Head of caudate nucleus (tissue), 42 donors: ENCODE measurements around the gene INPPL1.
A peak's percentile ranks its signal among the peaks of the same experiment; 100 is the strongest.
"Not testable (repeated sequence)": the region's sequence is repeated elsewhere in the genome, so short reads cannot be mapped to it uniquely, and the experiment has no call there.

Source experiments
- DNase-seq, 42 donors: peaks; one replicate each; pipeline versions ENCODE4 v3.0.0 to v3.0.0-alpha.2; 2020 to 2021; ENCODE audit warnings: mixed read lengths in 7 of 42
- intact Hi-C: fragments of 100-400 bp; cut with DNase I; formaldehyde crosslinking; loops from one replicate; pipeline ENCODE4 v1.15.0; 2022

INPPL1 gene, protein sequence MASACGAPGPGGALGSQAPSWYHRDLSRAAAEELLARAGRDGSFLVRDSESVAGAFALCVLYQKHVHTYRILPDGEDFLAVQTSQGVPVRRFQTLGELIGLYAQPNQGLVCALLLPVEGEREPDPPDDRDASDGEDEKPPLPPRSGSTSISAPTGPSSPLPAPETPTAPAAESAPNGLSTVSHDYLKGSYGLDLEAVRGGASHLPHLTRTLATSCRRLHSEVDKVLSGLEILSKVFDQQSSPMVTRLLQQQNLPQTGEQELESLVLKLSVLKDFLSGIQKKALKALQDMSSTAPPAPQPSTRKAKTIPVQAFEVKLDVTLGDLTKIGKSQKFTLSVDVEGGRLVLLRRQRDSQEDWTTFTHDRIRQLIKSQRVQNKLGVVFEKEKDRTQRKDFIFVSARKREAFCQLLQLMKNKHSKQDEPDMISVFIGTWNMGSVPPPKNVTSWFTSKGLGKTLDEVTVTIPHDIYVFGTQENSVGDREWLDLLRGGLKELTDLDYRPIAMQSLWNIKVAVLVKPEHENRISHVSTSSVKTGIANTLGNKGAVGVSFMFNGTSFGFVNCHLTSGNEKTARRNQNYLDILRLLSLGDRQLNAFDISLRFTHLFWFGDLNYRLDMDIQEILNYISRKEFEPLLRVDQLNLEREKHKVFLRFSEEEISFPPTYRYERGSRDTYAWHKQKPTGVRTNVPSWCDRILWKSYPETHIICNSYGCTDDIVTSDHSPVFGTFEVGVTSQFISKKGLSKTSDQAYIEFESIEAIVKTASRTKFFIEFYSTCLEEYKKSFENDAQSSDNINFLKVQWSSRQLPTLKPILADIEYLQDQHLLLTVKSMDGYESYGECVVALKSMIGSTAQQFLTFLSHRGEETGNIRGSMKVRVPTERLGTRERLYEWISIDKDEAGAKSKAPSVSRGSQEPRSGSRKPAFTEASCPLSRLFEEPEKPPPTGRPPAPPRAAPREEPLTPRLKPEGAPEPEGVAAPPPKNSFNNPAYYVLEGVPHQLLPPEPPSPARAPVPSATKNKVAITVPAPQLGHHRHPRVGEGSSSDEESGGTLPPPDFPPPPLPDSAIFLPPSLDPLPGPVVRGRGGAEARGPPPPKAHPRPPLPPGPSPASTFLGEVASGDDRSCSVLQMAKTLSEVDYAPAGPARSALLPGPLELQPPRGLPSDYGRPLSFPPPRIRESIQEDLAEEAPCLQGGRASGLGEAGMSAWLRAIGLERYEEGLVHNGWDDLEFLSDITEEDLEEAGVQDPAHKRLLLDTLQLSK

DNA sequence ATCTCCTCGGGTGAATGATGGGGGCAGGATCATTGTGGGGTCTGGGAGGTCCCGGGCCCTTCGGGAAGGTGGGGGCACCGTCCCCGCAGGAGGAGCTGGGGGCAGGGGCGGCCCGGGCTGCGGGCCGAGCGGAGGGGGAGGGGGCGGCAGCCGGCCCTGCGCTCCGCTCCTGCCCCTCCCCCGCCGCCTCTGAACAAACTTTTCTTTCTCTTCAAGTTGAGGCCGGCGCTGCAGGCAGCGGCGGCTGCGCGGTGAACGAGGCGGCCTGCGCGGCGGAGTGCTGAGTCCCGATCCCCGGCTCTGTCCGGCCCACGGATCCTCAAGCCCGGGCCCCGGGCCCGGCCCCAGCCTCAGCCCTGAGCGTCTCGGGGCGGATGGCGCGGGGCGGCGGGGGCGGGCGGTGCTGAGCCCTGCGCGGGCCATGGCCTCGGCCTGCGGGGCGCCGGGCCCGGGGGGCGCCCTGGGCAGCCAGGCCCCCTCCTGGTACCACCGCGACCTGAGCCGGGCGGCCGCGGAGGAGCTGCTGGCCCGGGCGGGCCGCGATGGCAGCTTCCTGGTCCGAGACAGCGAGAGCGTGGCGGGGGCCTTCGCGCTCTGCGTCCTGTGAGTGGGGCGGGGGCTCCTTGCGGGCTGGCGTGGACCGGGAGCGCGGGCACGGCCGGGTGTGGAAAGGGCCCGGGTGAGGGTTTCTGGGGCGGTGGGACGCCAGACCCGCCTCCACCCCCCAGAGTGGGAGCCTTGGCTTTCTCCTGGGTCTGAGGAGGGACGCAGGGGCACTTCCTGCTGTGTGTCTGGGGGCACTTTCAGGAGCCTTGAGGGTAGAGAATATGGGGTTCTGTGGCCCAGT, at the start of gene INPPL1:
Gene INPPL1 (plus strand): TSS at position 204 of the 847 bp plus-strand sequence. CDS start 218 bp downstream, at position 422.
- intact Hi-C loops, result loop anchor here (5.0 to 10.0 kb wide), 2 partner anchors 112 to 190 kb away; partner anchors contain the start of gene ANAPC15
- peak in 35 of 42 donors; percentile 19 to 80 (median 60) for DNase-seq

DNA sequence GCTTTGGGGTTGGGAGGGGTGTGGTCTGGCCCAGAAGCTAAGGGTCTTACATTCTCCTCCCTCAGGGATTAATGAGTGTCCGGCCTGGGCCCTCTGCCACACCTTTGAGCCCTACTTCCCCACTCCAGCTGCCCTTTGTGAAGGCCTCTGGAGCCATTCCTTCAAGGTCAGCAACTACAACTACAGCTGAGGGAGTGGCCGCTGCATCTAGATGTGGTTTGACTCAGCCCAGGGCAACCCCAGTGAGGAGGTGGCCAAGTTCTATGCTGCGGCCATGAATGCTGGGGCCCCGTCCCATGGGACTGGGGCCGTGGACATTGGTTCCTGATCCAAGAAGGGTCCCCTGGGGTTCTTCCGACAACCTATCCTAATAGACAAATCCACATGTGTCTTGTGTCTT, 46.9 kb upstream of the INPPL1 start:
- intact Hi-C loops, result no loop called here
- DNase-seq, result no peak

GRCh38 chr11:72179049-72179803, 45.3 kb upstream of the INPPL1 start:
- intact Hi-C loops, result no loop called here
- DNase-seq, result no peak

GRCh38 chr11:72179804-72180396, 44.7 kb upstream of the INPPL1 start:
- DNase-seq, result no peak
- intact Hi-C loops, result no loop called here

- intact Hi-C loops, DNase-seq: not testable (repeated sequence)
These were observed 43.5 kb upstream of the INPPL1 start for GRCh38 chr11:72180892-72181552.

DNA sequence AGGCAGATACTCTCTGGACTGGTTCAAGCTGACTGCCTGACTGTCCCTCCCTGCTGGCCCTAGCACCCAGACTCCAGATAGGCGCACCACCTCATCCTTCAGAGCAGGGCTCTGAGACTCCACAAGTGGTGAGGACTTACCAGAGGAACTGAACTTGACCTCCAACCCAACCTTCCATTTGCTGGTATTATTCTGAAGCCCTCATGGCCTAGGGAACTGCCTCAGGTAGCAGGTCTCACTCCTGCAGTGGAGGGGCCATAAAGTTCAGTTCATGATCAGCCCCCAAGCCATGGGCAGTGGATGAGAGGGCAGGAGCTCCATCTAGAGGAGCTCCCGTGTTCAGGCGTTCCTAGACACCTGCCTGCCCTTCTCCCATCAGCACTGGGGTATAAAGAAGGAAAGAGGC, 43.0 kb upstream of the INPPL1 start:
- intact Hi-C loops, DNase-seq: not testable (repeated sequence)

DNA sequence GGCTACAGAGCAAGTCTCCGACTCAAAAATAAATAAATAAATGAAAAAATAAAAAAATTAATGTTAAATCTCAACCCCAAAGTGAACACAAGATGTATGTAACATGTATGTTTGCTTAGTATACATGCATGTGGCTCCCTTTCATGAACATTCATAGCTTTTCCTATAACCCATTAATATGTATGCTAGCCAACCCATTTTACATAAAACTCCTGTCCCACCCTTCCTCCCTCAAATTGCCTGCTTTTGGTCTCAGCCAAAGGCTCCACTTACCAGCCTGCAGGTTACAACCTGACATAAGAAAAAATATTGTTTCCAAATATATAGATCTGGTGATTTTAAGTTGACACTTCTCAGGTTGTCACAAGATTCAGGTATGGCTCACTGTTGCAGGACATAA, 36.3 kb upstream of the INPPL1 start:
- no peak for DNase-seq
- intact Hi-C loops, result no loop called here

DNA sequence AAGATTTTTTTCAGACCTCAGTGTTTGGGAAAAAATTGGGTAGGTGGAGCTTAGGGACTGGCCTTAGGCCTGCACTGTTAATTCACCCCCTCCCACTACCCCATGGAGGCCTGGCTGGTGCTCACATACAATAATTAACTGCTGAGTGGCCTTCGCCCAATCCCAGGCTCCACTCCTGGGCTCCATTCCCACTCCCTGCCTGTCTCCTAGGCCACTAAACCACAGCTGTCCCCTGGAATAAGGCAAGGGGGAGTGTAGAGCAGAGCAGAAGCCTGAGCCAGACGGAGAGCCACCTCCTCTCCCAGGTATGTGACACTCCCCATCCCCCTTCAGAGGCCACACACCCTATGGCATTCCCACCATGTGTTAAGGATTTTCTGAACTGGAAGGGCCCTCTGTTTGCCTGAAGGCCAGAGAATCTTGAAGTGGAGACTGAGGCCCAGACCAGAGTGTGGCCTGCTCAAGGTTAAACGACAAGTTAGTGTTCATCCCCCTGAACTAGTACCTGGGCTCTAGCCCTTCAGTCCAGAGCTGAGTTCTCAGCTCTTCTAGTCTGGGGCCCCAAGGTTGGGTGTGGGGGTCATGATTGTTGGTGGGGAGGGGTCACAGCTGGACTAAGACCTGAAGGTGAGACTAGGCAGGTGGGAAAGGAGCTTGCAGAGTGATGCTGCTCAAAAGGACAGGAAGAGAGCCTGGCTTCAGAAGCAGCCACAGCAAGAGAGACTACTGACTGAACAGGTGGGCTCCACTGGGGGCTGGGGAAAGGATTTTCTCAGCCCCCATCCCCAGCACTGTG, 34.9 kb upstream of the INPPL1 start:
- intact Hi-C loops, result no loop called here
- DNase-seq, result peak in 30 of 42 donors; percentile 6 to 67 (median 27)

DNA sequence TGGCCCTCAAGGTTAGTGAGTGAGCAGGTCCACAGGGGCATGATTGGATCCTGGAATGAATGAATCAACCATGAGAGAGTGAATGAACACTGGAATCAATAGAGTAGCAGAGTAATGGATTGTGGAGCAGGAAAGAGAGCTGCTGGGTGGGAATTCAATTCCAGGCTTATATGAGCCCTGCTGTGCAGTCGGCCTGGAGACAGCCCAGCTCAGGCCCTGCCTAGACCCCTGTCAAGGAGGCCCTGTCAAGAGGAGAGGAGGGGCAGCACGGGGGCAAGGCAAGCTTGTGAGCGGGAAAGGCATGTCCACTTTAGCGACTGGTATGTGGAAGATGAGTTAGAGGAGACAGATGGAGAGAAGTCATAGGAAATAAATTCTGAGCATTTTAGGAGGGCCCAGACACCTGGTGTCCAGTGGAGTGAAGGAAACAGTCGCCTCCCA, 33.9 kb upstream of the INPPL1 start:
- intact Hi-C loops, result no loop called here
- no peak for DNase-seq

DNA sequence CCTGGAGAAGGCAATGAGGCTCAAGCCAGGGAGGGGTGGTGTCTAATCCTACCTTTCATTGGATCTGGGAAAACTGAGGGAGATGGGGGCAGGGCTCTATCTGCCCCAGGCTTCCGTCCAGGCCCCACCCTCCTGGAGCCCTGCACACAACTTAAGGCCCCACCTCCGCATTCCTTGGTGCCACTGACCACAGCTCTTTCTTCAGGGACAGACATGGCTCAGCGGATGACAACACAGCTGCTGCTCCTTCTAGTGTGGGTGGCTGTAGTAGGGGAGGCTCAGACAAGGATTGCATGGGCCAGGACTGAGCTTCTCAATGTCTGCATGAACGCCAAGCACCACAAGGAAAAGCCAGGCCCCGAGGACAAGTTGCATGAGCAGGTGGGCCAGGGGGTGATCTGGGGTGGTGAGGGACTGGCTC, 32.6 kb upstream of the INPPL1 start, which contains the start of gene FOLR1:
Gene FOLR1 (plus strand): TSS at position 180 of the 421 bp plus-strand sequence. CDS start 34 bp downstream, at position 214.
- intact Hi-C loops, result no loop called here
- peak in 1 of 42 donors; percentile 31 for DNase-seq

DNA sequence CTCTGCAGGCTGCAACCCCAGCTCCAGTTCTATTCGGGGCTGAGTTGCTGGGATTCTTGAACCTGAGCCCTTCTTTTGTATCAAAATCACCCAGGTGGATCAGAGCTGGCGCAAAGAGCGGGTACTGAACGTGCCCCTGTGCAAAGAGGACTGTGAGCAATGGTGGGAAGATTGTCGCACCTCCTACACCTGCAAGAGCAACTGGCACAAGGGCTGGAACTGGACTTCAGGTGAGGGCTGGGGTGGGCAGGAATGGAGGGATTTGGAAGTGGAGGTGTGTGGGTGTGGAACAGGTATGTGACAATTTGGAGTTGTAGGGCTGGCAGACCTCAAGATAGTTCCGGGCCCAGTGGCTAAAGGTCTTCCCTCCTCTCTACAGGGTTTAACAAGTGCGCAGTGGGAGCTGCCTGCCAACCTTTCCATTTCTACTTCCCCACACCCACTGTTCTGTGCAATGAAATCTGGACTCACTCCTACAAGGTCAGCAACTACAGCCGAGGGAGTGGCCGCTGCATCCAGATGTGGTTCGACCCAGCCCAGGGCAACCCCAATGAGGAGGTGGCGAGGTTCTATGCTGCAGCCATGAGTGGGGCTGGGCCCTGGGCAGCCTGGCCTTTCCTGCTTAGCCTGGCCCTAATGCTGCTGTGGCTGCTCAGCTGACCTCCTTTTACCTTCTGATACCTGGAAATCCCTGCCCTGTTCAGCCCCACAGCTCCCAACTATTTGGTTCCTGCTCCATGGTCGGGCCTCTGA, 28.9 kb upstream of the INPPL1 start:
- intact Hi-C loops, result no loop called here
- peak in 1 of 42 donors; percentile 31 for DNase-seq

DNA sequence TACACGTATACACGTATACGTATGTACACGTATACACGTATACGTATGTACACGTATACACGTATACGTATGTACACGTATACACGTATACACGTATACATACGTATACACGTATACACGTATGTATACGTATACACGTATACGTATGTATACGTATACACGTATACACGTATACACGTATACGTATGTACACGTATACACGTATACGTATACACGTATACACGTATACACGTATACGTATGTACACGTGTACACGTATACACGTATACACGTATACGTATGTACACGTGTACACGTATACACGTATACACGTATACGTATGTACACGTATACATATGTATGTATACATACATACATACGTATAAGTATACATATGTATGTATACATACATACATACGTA, 23.1 kb upstream of the INPPL1 start:
- DNase-seq, intact Hi-C loops: not testable (repeated sequence)

DNA sequence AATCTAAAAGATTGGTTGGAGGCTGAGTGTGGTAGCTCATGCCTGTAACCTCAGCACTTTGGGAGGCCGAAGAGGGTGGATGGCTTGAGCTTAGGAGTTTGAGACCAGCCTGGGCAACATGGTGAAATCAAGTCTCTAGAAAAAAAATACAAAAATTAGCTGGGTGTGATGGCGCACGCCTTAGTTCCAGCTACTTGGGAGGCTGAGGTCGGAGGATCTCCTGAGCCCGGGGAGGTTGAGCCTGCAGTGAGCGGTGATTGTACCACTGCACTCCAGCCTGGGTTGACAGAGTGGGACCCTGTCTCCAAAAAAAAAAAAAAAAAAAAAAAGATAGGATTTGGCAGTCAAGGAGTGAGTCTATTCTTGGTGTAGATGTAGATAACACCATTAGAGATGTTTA, 22.0 kb upstream of the INPPL1 start:
- peak in 4 of 42 donors; percentile 5 to 29 (median 24) for DNase-seq
- intact Hi-C loops, result no loop called here

DNA sequence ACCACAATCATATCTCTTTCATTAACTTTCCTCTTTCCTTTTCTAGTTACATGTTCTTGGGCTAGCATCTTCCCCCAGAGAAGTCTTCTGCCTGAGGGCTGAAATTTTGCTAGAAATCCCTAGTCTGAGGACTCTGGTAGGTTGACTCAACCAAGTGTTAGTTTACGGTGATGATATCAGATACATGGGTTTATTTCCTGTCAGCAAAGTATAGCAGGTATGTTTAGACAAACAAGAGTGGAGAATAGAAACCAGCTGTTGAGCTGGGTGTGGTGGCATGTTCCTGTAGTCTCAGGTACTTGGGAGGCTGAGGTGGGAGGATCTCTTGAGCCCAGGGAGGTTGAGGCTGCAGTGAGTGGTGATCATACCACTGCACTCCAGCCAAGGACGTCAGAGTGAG, 21.4 kb upstream of the INPPL1 start:
- DNase-seq, result no peak
- intact Hi-C loops, result no loop called here

DNA sequence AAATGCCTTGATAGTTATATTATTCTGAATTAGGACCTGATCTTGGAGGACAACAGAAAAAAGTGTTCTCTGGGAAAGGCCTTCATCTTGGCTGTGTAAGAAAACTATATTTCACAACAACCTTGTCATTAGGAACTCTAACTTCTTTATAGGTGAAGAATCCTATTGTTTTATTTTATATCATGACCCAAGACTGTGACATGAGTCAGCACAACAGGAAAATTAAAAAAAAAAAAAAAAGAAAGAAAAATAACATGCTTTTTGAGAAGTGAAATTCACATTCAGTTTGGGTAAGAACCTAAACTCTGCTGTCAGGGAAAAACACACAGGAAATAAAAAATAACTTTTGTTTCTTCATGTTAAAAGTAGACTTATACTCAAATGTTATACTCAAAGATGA, 19.7 kb upstream of the INPPL1 start:
- DNase-seq, result no peak
- intact Hi-C loops, result no loop called here
